Activated CD4-positive, alpha-beta T cell treated with anti-CD3 and anti-CD28 coated beads, Interleukin-2, amount 10 ng/mL, durations not matched to agents 24 days and 14 days (primary cell): Measurements from ENCODE around the gene TMC2. TPM values are rescaled to one million over a fixed set of nuclear protein-coding genes. Genes with fewer than 3 reads are reported as not detected.

Source experiments
- DNase-seq: peaks from one replicate; pipeline ENCODE4 v3.0.0; 2022
- H3K27ac Mint-ChIP-seq: one replicate; pipeline ENCODE4 v1.8.0; 2022; ENCODE audit warnings: mild to moderate bottlenecking, mixed read lengths
- H3K27me3 Mint-ChIP-seq: one replicate; pipeline ENCODE4 v1.8.0; 2022; ENCODE audit warnings: mixed read lengths
- H3K36me3 Mint-ChIP-seq: one replicate; pipeline ENCODE4 v1.8.0; 2022; ENCODE audit warnings: low read depth, mild to moderate bottlenecking, mixed read lengths
- H3K4me1 Mint-ChIP-seq: one replicate; pipeline ENCODE4 v1.8.0; 2021; ENCODE audit warnings: mixed read lengths
- H3K4me3 Mint-ChIP-seq: one replicate; pipeline ENCODE4 v1.8.0; 2022; ENCODE audit warnings: mild to moderate bottlenecking, moderate library complexity, mixed read lengths
- H3K9me3 Mint-ChIP-seq: one replicate; pipeline ENCODE4 v1.8.0; 2021; ENCODE audit warnings: mixed read lengths
- intact Hi-C: fragments of 100-400 bp; cut with micrococcal nuclease; formaldehyde crosslinking; loops from one replicate; pipeline ENCODE4 v1.15.1; 2023
- total RNA-seq: library from RNA; stranded (reverse); gene quantifications from 2 replicates; pipeline ENCODE4 v1.2.3, GENCODE V29; 2022

Gene TMC2
- total RNA-seq, 1 donor from 2014 or later = not detected

- Mint-ChIP-seq H3K36me3 (no peaks in the 10 kb centered on the region), H3K4me3 (no peak overlapping the region), H3K4me1 (no peaks in the 10 kb centered on the region), H3K27me3 (peaks cover 32% of the 10 kb centered on the region), H3K9me3 (no peaks in the 10 kb centered on the region), H3K27ac (no peak overlapping the region)
- intact Hi-C loops = no loop called here
- DNase-seq = no peak
Observed at GRCh38 chr20:2538356-2538755, 2.0 kb downstream of the TMC2 start.

DNA sequence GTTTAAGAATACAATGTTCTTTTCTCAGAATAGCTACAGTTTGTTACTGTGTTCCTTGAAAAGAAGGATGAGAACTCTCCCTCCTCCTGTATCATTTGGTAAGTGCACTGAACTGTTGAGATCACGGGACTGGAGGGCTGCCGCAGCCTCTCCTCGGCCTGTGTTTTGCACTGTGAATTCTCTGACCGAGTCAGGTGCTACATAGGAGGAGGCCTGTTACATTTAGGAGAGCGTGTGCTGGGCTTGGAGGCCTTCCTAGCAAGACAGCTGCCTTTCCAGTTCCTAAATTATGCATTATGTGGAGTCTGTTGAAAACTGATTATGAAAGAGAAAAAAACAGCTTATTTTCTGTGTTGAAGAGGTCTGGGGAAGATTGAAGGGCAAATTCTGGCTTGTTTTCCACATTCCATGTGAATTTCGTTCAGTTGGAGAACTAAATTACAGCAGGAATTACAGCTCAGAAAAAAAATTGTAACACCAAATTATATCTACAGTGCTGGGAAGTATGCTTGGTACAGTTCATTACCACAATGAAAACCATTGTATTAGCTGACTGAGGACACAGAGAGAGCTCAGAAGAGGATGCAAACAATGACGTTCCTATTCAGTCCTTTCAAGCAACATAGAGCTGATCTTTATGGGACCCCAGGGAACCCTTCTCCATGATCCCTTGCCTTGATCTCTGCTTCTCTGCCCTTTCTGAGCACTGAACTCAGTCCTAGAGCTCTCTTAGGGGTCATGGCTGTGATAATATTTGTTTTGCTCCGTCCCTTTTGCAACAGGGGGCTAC, 2.8 kb downstream of the TMC2 start:
- Mint-ChIP-seq H3K9me3 (no peaks in the 10 kb centered on the region), H3K4me1 (no peaks in the 10 kb centered on the region), H3K27ac (no peak overlapping the region), H3K36me3 (no peaks in the 10 kb centered on the region), H3K27me3 (peaks cover 28% of the 10 kb centered on the region), H3K4me3 (no peak overlapping the region)
- DNase-seq = no peak
- intact Hi-C loops = no loop called here

DNA sequence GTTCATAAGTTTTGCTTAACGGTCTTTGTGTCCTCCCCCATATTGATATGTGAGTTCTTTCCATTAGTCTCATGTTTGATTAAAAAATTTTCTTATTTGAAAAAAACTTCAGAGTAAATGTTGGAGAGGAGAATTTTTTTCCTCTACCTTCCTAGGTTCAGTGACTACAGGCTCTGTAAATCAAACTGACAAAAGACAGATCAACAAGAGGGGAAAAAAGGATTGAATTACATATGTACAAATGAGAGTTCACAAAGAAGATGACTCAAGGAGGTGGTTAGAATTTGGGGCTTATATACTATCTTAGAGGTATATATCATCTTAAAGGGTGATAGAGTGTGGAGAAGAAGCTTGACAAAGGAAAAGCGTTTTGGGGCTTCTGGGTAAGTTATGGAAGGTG, 5.6 kb downstream of the TMC2 start:
- DNase-seq = no peak
- peaks cover 40% of the 10 kb centered on the region for H3K27me3 Mint-ChIP-seq
- H3K4me1 Mint-ChIP-seq = no peaks in the 10 kb centered on the region
- no peak overlapping the region for H3K4me3 Mint-ChIP-seq
- H3K9me3 Mint-ChIP-seq = no peaks in the 10 kb centered on the region
- intact Hi-C loops = no loop called here
- H3K27ac Mint-ChIP-seq = no peak overlapping the region
- no peaks in the 10 kb centered on the region for H3K36me3 Mint-ChIP-seq

GRCh38 chr20:2542361-2542760, 6.0 kb downstream of the TMC2 start:
- no peaks in the 10 kb centered on the region for H3K9me3 Mint-ChIP-seq
- no peaks in the 10 kb centered on the region for H3K4me1 Mint-ChIP-seq
- no peak for DNase-seq
- H3K36me3 Mint-ChIP-seq = no peaks in the 10 kb centered on the region
- no peak overlapping the region for H3K27ac Mint-ChIP-seq
- intact Hi-C loops = no loop called here
- H3K4me3 Mint-ChIP-seq = no peak overlapping the region
- H3K27me3 Mint-ChIP-seq = peaks cover 44% of the 10 kb centered on the region

DNA sequence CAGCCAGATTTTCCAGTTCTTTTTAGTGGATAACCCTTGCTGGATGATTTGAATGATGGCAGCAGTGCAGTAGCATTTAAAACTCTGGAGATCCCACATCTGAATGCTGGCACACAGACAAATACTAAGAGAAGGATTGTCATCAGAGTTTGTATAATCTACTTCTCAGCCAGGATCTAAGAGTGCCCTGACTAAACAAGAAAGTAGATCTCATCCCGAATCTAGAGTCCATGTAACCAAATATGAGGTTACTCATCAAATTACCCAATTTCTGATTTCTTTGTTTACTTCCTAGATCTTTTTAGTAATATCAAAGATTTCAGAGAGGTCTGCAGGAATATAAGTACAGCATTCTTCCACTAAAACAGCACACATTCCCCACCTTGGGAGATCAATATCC, 7.8 kb downstream of the TMC2 start:
- no peak for DNase-seq
- Mint-ChIP-seq H3K4me3 (no peak overlapping the region), H3K36me3 (no peaks in the 10 kb centered on the region), H3K9me3 (no peaks in the 10 kb centered on the region), H3K4me1 (no peaks in the 10 kb centered on the region), H3K27me3 (peaks cover 50% of the 10 kb centered on the region), H3K27ac (no peak overlapping the region)
- intact Hi-C loops = no loop called here

- H3K27ac Mint-ChIP-seq = no peak overlapping the region
- H3K27me3 Mint-ChIP-seq = peaks cover 52% of the 10 kb centered on the region
- no peaks in the 10 kb centered on the region for H3K4me1 Mint-ChIP-seq
- DNase-seq = no peak
- no peak overlapping the region for H3K4me3 Mint-ChIP-seq
- H3K9me3 Mint-ChIP-seq = no peaks in the 10 kb centered on the region
- no peaks in the 10 kb centered on the region for H3K36me3 Mint-ChIP-seq
- intact Hi-C loops = no loop called here
Observed at GRCh38 chr20:2545594-2545993, 9.2 kb downstream of the TMC2 start.

DNA sequence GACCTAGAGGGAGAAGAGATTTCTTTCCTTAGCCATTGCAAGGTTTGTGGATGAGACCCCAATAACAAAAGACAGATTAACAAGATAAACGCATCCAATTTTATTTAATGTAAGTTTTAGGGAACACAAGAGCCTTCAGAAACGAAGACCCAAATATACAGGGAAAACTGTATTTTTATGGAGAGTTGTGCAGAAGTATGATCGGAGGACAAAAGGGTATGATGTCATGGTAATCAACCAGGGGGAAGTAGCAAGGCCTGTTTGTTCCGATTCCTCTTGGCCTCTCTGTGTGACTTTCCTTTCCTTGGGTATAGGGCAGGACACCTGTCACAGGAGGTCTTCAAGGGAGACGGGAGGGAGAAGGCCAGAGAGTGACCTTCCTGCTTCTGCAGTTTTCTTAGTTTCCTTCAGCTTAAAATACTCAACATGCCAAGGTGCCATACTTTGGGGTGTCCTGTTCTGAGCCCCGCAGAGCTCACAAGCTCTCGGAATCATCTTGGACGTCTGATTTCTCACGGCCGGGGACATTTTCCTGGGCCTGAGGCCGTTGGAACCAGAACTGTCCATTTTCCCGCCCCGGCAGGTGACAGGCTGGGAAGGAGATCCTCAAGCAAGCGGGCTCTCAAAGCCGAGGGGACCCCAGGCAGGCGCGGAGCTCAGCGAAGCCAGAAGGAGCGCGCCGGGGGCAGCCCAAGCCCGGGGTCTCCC, 21.7 kb downstream of the TMC2 start:
- Mint-ChIP-seq H3K9me3 (no peaks in the 10 kb centered on the region), H3K4me3 (no peak overlapping the region), H3K4me1 (no peaks in the 10 kb centered on the region), H3K27ac (no peak overlapping the region), H3K27me3 (peaks cover 55% of the 10 kb centered on the region), H3K36me3 (no peaks in the 10 kb centered on the region)
- DNase-seq = no peak
- intact Hi-C loops = no loop called here

DNA sequence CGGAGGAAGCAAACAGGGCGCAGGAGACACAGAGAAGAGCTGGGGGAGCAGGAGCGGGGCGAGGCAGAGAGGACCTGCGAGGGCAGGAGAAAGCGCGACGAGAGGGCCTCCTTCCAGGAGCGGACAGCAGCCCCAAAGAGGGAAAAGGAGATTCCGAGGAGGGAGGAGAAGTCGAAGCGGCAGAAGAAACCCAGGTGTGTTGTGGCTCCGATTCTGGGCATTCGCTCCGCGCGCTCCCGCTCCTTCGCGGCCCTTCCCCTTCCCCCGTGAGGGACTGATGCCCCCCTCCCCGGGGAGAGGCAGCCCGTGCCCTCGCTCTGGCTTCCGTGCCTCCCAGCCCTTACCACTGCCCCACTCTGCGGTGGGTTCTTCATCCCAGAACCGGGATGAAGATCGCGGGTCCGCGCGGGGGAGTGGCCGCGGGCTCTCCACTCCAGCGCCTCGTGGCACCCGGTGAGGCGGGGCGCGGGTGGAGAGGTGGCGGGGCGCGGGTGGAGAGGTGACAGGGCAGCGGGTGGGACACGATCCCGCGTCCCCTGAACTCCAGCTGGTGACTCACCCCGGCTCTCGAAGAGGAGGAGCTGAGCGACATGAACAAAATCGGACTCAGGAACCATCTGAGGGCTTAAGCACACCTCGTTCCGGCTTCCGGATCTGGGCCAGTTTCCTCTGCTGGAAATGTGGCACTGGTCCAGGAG, 22.4 kb downstream of the TMC2 start:
- H3K4me1 Mint-ChIP-seq = no peaks in the 10 kb centered on the region
- H3K4me3 Mint-ChIP-seq = no peak overlapping the region
- peaks cover 51% of the 10 kb centered on the region for H3K27me3 Mint-ChIP-seq
- no peaks in the 10 kb centered on the region for H3K9me3 Mint-ChIP-seq
- H3K36me3 Mint-ChIP-seq = no peaks in the 10 kb centered on the region
- no peak overlapping the region for H3K27ac Mint-ChIP-seq
- DNase-seq = no peak
- intact Hi-C loops = no loop called here

- no peak overlapping the region for H3K27ac Mint-ChIP-seq
- H3K36me3 Mint-ChIP-seq = no peaks in the 10 kb centered on the region
- H3K4me3 Mint-ChIP-seq = no peak overlapping the region
- DNase-seq = no peak
- peaks cover 51% of the 10 kb centered on the region for H3K27me3 Mint-ChIP-seq
- H3K4me1 Mint-ChIP-seq = no peaks in the 10 kb centered on the region
- intact Hi-C loops = no loop called here
- H3K9me3 Mint-ChIP-seq = no peaks in the 10 kb centered on the region
Observed at GRCh38 chr20:2559279-2559626, 22.9 kb downstream of the TMC2 start.

- Mint-ChIP-seq H3K27ac (no peak overlapping the region), H3K9me3 (no peaks in the 10 kb centered on the region), H3K27me3 (peaks cover 47% of the 10 kb centered on the region), H3K36me3 (no peaks in the 10 kb centered on the region), H3K4me3 (no peak overlapping the region), H3K4me1 (no peaks in the 10 kb centered on the region)
- intact Hi-C loops = no loop called here
- DNase-seq = no peak
Observed at GRCh38 chr20:2559651-2560050, 23.3 kb downstream of the TMC2 start.

DNA sequence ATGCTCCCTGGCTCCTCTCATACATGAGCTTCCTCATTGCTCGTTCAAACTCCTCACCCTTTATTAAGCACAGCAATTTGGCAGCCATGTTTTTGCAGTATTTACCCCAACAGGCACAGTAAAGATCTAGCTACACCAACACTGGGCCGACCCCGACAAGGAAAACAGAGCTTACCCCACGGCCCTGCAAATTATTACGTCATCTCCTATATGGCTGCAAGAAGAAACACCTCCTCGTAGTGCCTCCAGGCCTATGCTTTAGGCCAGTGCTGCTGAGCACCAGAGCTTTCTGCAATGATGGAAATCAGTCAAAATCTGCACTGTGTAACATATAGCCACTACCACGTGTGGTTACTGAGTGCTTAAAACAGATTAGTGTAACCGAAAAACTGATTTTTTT, 26.7 kb downstream of the TMC2 start:
- no peak overlapping the region for H3K4me3 Mint-ChIP-seq
- H3K4me1 Mint-ChIP-seq = no peaks in the 10 kb centered on the region
- H3K27ac Mint-ChIP-seq = no peak overlapping the region
- peak; percentile 42 for DNase-seq
- no peaks in the 10 kb centered on the region for H3K36me3 Mint-ChIP-seq
- peaks cover 36% of the 10 kb centered on the region for H3K27me3 Mint-ChIP-seq
- intact Hi-C loops = no loop called here
- H3K9me3 Mint-ChIP-seq = no peaks in the 10 kb centered on the region

GRCh38 chr20:2564406-2564805, 28.0 kb downstream of the TMC2 start:
- Mint-ChIP-seq H3K27me3 (peaks cover 38% of the 10 kb centered on the region), H3K27ac (no peak overlapping the region), H3K4me3 (no peak overlapping the region), H3K4me1 (no peaks in the 10 kb centered on the region), H3K9me3 (no peaks in the 10 kb centered on the region), H3K36me3 (no peaks in the 10 kb centered on the region)
- DNase-seq = peak; percentile 40
- intact Hi-C loops = no loop called here

DNA sequence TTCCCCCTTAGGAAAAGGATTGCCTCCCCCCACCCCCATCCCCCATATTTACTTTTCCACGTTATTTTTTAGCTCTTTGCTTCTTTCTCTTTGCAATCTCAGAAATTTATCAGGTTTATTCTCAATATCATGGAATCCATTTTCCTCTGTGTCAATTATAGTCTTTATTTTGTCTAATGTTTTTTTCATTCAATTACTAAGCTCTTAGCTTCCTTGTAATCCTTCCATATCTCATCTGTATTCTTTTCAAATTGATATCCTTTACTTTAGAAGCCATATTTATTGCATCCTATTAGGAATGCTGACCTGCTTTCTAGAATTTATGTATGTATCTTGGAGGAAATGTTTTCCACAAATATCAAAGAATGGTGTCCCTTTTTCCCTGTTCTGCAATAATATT, 39.3 kb downstream of the TMC2 start:
- H3K4me1 Mint-ChIP-seq = no peaks in the 10 kb centered on the region
- H3K9me3 Mint-ChIP-seq = no peaks in the 10 kb centered on the region
- no peak overlapping the region for H3K27ac Mint-ChIP-seq
- peaks cover 46% of the 10 kb centered on the region for H3K27me3 Mint-ChIP-seq
- no peak overlapping the region for H3K4me3 Mint-ChIP-seq
- no peak for DNase-seq
- intact Hi-C loops = no loop called here
- no peaks in the 10 kb centered on the region for H3K36me3 Mint-ChIP-seq

- Mint-ChIP-seq H3K4me1 (no peaks in the 10 kb centered on the region), H3K9me3 (no peaks in the 10 kb centered on the region), H3K27ac (no peak overlapping the region), H3K36me3 (no peaks in the 10 kb centered on the region), H3K27me3 (peaks cover 47% of the 10 kb centered on the region), H3K4me3 (no peak overlapping the region)
- intact Hi-C loops = no loop called here
- DNase-seq = peak; percentile 32
Observed at GRCh38 chr20:2576317-2576727, 39.9 kb downstream of the TMC2 start.
